Subcutaneous adipose tissue (tissue), 4 donors: ENCODE results near the gene RASGRP3. TPM values are rescaled to one million over a fixed set of nuclear protein-coding genes. Genes with fewer than 3 reads are reported as not detected.

Experiments
- CTCF ChIP-seq: fragments of 450-650 bp; IDR thresholded peaks from one replicate; pipeline ENCODE4 v1.5.1; 2016; ENCODE audit warnings: low read depth, mild to moderate bottlenecking, control low read depth, antibody characterized with exemption, moderate library complexity
- total RNA-seq, 4 donors: library from RNA; depleted of rRNA; stranded (reverse); fragments of >200 nt; gene quantifications; one replicate each; pipeline ENCODE4 v1.1.0, GENCODE V29; 2016

The RASGRP3 gene
- total RNA-seq, 4 donors from 2014 or later: 9.5 to 63.9 (median 33.2) TPM

DNA sequence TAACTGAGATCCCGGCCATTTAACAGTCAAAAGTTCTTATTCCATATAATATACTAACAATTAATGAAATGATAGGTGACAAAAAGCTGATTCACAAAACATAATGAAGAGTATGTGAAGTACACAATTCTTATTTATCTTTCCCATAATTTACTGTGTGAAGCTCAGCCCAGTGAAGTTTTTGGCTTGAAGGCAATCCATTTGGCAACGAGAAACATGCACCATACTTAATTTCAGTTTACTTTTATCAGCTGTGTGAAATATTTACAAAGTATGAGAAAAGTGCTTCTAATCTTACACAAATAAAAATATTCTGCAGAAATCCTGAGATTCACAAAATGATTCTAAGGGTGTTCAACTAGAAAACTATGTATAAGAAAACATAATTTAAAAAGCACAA, 110.3 kb downstream of the RASGRP3 start:
- no peak for TF ChIP-seq CTCF

GRCh38 chr2:33588232-33588631, 111.8 kb downstream of the RASGRP3 start:
- no peak for TF ChIP-seq CTCF

DNA sequence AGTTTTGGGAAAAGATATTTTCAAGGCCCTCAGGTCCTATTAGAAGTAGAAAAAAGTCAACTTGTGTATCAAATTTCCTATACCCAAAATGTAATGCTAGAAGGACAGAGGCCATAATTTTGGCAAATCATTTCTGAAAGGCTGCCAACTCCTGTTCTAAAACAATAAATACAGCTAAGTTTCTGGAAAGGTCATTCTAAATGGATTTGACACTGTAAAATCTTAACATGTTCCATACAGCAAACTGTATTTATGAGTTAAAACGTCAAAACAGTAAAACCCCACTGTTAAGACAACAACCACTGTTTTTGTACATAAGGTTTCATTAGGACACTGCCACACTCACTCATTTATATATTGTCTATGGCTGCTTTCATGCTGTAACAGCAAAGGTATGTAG, 113.0 kb downstream of the RASGRP3 start:
- TF ChIP-seq CTCF: no peak

- no peak for TF ChIP-seq CTCF
Observed at GRCh38 chr2:33595385-33595784, 118.9 kb downstream of the RASGRP3 start.

GRCh38 chr2:33597026-33597425, 120.6 kb downstream of the RASGRP3 start:
- no peak for TF ChIP-seq CTCF

DNA sequence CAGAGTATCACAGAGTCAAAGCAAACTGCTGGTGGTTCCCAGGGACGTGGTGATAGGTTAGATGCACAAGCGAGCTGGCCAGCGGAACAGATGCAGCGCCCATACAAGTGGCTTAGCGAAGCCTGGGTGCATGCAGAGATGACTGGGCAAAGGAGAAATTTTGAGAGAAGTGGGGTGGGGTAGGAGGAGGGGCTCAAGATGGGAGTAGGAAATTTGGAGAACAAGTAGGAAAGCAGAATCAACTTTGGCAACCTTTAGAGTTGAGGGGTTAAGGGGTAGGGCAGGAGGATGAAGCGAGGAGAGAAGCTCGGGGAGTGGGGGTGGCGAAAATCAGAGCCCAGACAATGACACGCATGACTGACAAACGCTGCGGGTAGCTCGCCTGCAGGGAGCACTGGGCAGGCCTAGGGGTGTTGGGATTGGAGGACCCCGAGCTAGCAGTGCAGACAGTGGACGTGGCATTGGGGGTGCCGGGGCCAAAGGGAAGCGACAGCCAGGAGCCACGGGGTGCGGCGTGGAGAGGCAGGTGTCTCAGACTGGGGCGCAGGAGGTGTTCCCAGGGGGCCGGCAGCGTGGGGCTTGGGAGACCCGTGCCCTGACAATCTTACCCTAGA, 122.2 kb downstream of the RASGRP3 start:
- TF ChIP-seq CTCF: no peak

GRCh38 chr2:33599175-33599942, 122.9 kb downstream of the RASGRP3 start, which contains the start of gene FAM98A:
Gene FAM98A (minus strand): TSS chr2:33599299. CDS start chr2:33599221, 78 bp downstream.
- TF ChIP-seq CTCF: no peak
